WTC11 (cell line): ENCODE measurements around the gene ADAMTS2.

Experiments used
- RELA ChIP-seq: sonication (generic); formaldehyde crosslinking; IDR thresholded peaks from 2 replicates; pipeline ENCODE4 v1.8.1; 2022; ENCODE audit warnings: missing genetic modification reagents, mild to moderate bottlenecking, borderline replicate concordance
- SP1 ChIP-seq: sonication (generic); formaldehyde crosslinking; conservative IDR thresholded peaks from 2 replicates; pipeline ENCODE4 v1.8.1; 2022; ENCODE audit warnings: missing genetic modification reagents
- TCF7 ChIP-seq: sonication (generic); formaldehyde crosslinking; IDR thresholded peaks from 2 replicates; pipeline ENCODE4 v1.8.0; 2022; ENCODE audit warnings: mild to moderate bottlenecking, low read depth, missing genetic modification reagents, moderate library complexity
- ZNF121 ChIP-seq: sonication (generic); formaldehyde crosslinking; IDR thresholded peaks from 2 replicates; pipeline ENCODE4 v1.8.0; 2023; ENCODE audit warnings: missing genetic modification reagents
- TF ChIP-seq, protein P1 (sequence below): sonication (generic); formaldehyde crosslinking; IDR thresholded peaks from 2 replicates; pipeline ENCODE4 v1.8.1; 2023; ENCODE audit warnings: mild to moderate bottlenecking, missing genetic modification reagents, moderate library complexity
- TF ChIP-seq, protein P2 (sequence below): fragments of 200-600 bp; IDR thresholded peaks from 2 replicates; pipeline ENCODE4 v1.8.0; 2022; ENCODE audit warnings: antibody characterized with exemption

DNA sequence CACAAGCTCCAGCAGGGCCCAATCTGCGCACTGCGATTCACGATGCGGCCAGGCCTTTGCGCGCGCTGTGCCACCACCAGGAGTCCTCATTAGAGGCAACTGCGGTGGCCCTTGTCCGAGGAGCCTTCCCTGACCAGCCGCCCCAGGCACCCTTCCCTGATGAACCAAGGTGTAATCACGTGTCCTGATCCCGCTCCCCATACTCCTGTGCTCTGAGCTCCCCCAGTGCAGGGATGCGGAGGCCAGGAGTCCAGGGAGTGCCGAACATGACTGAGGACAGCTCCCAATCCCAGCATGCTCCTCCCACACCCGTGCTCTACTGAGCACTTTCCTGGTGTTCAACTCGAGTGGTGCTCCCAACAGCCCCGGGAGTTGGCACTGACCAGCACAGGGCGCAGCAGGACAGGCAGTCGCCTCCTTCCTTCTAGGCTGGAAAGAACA, 150.3 kb downstream of the ADAMTS2 start:
- TF ChIP-seq RELA (CRISPR knock-in tag): no peak
- TF ChIP-seq, protein P1, sequence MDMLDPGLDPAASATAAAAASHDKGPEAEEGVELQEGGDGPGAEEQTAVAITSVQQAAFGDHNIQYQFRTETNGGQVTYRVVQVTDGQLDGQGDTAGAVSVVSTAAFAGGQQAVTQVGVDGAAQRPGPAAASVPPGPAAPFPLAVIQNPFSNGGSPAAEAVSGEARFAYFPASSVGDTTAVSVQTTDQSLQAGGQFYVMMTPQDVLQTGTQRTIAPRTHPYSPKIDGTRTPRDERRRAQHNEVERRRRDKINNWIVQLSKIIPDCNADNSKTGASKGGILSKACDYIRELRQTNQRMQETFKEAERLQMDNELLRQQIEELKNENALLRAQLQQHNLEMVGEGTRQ: no peak
- TF ChIP-seq SP1 (CRISPR knock-in tag): no peak
- TF ChIP-seq, protein P2, sequence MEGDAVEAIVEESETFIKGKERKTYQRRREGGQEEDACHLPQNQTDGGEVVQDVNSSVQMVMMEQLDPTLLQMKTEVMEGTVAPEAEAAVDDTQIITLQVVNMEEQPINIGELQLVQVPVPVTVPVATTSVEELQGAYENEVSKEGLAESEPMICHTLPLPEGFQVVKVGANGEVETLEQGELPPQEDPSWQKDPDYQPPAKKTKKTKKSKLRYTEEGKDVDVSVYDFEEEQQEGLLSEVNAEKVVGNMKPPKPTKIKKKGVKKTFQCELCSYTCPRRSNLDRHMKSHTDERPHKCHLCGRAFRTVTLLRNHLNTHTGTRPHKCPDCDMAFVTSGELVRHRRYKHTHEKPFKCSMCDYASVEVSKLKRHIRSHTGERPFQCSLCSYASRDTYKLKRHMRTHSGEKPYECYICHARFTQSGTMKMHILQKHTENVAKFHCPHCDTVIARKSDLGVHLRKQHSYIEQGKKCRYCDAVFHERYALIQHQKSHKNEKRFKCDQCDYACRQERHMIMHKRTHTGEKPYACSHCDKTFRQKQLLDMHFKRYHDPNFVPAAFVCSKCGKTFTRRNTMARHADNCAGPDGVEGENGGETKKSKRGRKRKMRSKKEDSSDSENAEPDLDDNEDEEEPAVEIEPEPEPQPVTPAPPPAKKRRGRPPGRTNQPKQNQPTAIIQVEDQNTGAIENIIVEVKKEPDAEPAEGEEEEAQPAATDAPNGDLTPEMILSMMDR: no peak
- TF ChIP-seq ZNF121 (CRISPR knock-in tag): no peak
- TF ChIP-seq TCF7 (CRISPR knock-in tag): no peak
